DMS 273 (cell line): Measurements from ENCODE around the gene AQP11.
"Not testable (repeated sequence)": the region's sequence is repeated elsewhere in the genome, so short reads cannot be mapped to it uniquely, and the experiment has no call there.

Experiments used
- DNase-seq: peaks from one replicate; lab custom pipeline; 2025; ENCODE audit not compliant: unreplicated experiment; lab: John Stamatoyannopoulos, UW

The AQP11 gene, protein sequence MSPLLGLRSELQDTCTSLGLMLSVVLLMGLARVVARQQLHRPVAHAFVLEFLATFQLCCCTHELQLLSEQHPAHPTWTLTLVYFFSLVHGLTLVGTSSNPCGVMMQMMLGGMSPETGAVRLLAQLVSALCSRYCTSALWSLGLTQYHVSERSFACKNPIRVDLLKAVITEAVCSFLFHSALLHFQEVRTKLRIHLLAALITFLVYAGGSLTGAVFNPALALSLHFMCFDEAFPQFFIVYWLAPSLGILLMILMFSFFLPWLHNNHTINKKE

DNA sequence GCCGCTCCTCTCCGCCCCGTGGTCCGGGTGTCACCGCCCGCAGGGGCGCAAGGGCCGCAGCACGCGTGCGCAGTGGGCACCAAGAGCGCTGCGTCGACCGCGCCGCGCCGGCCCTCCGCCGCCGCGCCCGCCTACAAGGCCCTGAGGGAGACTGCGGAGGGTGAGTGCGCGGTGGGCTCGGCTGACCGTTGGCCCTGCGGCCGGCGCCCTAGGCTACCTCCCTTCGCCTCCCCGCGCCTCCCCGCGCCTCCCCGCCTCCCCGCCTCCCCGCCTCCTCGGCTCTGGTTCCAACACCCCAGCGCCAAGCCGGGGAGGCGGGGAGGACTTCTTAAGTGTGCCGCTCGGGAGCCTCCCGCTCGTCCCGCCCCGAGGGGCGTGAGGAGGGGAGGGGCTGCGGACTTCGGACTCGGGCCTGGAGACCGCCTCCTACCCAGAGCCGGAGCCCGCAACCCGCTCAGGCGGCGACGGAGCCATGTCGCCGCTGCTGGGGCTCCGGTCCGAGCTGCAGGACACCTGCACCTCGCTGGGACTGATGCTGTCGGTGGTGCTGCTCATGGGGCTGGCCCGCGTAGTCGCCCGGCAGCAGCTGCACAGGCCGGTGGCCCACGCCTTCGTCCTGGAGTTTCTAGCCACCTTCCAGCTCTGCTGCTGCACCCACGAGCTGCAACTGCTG is at the start of gene AQP11:
AQP11 (plus strand) TSS at position 433 of the 673 bp plus-strand sequence; CDS start at position 473, 40 bp downstream.
- DNase-seq: peak; percentile 89

DNA sequence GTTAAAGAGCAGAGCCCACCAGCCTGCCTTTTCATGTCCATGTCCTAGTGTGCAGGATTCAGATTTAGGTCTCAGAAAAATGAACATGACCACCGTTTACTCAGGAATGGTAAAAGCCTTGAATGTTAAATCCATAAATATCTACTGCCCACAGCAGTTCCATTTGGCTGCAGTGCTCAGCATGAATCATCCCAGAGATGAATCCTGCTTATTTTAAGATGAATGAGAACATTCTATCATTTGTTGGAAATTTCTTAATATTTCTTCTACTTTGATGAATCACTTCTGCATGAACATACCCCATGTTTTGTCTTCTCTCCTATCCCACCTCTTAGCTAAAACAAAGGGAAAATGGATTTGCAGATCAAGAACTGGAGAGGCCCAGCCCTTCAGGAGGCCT is 47.5 kb upstream of the AQP11 start:
- DNase-seq: no peak

DNA sequence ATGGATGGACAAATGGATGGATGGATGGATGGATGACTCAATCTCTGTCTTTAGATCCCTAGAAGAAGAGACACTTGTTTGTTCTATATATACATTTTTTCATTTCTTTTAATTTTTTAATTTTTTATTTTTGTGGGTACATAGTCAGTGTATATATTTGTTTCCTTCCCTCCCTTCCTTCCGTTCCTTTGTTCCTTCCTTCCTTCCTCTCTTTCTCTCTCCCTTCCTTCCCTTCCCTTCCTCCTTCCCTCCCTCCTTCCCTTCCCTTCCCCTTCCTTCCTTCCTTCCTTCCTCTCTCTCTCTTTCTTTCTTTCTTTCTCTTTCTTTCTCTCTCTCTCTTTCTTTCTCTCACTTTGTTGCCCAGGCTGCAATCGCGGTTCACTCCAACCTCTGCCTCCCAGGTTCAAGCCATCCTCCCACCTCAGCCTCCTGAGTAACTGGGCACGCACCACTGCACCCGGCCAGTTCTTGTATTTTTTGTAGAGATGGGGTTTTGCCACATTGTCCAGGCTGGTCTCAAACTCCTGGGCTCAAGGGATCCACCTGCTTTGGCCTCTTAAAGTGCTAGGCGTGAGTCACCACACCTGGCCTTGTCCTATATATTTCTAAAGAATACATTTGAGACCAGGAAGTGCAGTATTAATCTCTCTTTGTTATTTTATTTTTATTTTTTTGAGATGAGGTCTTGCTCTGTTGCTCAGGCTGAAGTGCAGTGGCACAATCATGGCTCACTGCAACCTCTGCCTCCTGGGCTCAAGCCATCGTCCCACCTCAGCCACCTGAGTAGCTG is 42.5 kb upstream of the AQP11 start:
- no peak for DNase-seq

DNA sequence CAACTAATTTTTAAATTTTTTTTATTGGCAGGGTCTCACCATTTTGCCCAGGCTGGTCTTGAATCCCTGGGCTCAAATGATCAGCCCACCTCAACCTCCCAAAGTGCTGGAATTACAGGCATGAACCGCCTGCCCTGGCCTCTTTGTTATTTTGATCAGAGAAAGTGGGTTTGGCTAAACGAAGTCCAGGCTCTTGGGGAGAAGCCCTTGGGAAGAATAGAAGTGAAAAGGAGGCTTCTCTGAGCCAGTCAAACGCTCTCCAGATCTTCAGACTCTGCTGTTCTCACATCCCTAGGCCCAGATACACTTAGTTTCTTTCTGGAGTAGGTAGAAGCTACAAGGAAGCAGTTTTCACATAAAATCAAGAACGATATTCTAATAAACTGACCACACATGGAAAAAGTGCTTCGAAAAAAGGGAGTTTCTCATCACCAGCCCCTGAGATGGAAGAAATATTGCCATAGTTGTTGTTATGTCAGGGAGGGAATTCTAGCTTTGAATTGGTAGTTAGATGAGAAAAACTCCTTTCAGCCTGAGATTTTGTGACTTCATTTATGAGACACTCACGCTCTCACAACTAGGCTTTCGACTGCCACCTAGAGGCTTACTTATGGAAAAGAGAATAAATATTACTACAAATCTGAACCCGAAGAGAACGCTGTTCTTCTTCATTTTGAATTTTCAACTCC is 41.7 kb upstream of the AQP11 start:
- DNase-seq: peak; percentile 79

DNA sequence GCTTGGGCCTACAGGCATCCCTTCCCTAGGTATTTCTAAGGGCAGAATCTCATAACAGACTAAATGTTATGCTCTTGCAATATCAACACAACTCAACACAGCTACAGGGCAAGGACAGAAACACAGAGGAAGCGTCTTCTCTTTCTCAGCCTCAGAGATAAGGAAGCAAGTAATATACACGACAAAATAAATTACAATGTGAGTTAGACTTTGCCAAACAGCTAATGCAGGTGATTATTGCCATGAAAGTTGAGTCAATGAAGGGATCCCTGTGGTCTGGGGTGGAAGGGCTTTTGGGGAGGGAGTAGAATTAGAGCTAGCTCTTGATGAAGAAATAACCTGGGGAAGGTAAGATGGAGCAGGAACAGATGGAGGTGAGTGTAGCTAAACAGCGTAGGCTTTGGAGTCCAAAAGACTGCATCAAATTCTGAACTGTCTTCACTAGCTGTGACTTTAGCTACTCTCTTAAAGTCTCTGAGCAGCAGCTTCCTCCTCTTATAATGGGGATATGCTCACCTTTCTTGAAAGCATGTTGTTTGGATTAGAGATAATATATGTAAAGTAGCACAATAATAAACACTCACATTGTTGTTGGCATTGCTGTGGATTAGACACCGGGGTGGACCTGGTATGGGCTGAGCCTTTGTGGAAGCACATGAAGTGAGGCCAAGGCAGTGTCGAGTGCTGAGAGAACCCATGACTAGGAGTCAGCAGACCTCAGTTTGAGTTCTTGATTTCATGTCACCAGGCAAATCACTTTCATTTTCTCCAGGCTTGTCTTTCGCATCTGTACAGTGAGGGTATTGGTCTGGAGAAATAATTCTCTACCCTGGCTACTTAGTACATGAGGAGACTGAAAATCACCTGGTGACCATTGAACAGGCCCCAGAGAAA is 41.0 kb upstream of the AQP11 start:
- no peak for DNase-seq

DNA sequence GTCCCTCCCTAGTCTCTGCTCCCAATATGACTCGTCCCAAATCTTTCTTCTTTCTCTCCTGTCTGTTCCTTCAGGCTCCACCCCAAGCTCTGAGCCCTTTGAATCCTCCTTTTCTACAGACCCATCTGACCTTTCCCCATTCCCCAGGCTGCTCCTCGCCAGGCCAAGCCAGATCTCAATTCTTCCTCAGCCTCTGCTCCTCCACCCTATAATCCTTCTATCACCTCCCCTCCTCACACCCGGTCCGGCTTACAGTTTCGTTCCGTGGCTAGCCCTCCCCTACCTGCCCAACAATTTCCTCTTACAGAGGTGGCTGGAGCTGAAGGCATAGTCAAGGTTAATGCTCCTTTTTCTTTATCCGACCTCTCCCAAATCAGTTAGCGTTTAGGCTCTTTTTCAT is 38.3 kb upstream of the AQP11 start:
- DNase-seq: not testable (repeated sequence)

DNA sequence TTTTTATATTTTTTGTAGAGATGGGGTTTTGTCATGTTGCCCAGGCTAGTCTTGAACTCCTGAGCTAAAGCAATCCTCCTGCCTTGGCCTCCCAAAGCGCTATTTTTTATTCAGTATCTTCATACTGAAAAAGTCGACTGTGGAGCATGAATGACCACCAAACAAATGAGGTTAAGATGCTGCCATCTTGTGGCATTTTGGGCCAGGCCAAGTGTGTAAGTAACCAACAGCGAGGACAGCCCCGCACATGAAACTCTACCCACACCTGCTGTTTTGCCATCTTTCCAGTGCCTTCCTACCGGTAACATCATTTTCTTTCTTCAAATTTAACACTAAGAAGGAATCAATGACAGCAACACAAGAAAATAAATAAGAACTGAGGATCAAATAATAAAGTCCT is 32.2 kb upstream of the AQP11 start:
- DNase-seq: peak; percentile 34

DNA sequence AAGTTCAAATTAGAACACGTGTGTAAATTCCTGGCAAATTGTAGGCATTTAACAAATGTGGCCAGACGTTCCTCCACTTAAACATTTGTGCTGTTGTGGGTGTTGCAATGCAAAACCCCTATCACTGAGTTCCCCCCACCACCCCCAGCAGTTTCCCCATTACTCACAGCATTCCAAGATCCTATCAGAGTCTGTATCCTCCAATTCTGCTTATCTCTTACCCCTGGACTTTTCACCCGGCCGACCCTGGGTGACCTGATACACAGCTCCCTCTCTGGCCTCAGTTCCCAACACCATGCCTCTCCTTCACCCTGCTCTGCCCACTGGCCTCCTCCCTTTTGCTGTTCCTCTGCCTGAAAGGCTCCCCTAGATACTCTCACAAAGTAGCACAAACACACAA is 31.4 kb upstream of the AQP11 start:
- no peak for DNase-seq

DNA sequence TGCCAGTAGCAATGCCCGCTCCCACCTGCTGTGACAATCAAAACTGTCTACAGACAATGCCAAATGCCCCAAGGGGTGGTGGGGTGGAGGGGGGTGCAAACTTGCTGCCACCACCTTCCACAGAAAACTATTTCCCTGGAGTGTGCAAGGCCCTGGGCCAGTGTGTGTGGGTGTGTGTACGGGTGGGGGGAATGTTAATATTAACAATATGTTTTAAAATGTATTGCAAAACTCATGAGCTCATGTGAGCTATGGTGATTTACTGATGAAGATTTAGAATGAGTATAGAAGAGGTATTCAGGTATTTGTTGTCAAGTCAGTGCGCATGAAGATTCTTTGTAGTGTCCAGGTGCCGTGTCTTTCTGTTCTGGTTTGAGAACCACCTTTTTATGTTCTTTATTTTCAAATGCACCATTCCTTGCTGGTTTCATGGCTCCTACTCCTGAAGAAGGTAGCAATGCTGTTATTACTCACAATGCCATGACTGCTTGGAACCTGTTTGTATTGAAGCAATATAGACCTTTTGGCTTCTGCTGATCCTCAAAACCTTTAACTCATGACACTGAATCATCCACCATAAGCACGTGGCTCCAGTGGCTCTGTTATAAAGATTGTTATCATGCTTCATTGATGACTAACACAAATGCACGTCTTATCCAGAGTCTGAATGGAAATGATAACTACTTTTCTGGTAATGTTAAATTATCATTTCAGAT is 29.9 kb upstream of the AQP11 start:
- no peak for DNase-seq

DNA sequence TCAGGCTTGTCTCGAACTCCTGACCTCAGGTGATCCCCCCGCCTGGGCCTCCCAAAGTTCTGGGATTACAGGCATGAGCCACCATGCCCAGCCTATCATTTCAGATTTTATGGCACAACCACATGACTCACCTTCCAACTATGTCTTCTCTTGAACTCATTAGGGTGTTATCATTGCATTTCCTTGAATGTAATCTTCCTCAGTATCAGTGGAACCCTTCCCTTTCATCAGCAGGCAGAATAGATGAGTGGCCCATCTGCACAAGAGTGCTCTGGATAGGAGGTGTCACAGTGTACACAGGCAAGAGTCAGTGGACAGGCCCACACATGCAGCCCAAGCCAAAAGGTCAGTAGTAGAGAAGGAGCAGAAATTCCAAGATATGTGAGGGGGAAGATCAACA is 29.1 kb upstream of the AQP11 start:
- DNase-seq: no peak

DNA sequence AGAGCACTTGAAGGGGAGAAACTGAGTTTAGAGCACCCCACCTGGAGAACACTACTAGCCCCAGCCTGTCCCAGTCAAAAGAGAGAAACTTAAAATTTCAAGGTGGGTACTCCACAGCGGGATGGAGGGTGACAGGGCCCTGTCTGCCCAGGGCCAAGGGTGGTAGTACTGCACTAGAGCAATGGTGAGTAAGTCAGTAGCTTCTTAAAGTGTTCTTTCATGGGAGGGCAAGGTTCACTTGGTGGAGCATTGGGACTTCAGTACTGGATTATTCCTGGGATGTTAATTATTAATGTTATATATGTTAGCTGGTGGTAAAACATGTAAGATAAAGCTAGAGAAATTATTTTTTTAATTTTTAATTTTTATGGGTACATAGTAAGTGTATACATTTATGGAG is 28.5 kb upstream of the AQP11 start:
- no peak for DNase-seq

DNA sequence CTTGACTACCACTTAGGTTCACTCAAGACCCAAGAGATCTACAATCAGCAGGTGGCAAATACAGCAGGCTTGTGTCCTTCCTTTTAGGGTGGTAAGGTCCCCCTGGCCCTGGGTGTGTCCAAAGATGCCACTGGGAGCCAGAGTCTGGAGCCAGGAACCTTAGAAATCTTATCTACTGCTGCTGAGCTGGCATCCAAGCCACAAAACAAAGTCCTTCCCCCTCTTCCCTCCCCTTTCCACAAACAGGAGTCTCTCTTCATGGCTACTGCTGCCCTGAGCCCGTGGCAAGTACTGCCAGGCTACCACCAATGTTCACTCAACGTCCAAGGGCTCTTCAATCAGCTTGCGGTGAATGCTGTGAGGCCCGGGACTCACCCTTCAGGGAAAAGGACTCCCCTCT is 21.4 kb upstream of the AQP11 start:
- DNase-seq: no peak

DNA sequence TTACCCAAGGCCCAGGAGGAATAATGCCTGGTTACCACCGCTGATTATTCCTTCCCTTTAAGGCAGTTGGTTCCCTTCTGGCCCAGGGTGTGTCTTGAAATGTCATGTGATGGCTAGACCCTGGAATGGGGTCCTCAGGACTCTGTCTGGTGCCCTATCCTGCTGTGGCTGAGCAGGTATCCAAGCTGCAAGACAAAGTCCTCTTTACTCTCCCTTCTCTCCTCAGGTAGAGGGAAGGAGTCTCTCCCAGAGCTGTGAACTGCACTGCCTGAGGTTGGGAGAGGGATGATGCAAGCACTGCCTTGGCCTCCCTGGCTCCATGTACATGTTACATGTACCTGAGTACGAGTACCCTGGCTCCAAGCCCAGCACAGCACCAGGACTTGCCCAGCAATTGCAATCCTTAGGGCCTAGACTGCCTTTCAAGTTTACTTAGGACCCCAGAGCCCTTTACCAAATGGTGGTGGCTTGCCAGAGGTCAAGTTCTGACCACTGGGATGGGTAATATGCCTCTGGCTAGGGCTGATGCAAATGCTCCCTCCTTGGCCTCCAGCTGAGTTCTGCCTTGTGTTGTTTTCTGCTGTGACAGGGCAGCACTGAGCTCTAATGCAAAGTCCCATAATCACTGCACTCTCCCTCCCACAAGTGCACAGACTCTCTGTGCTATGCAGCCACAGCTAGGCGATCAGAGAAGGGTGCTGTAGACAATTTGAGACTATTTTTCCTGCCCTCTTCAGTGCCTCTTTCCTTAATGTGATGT is 20.7 kb upstream of the AQP11 start:
- no peak for DNase-seq

DNA sequence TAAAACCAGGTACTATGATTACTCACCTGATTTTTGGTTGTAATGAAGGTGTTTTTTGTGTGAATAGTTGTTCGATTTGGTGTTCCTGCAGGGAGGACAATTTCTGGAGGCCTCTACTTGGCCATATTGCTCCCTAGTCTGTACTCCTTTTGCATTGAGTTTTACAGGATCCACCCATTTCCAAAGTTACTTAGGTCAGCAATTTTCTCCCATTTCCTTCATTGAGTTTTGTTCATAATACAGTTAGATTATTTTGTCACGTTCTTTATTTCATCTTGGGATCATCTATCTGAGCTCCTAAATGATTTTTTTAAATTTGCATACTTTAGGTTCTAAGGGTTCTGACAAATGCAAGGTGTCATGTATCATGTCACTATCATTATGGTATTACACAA is 20.1 kb upstream of the AQP11 start:
- DNase-seq: no peak

DNA sequence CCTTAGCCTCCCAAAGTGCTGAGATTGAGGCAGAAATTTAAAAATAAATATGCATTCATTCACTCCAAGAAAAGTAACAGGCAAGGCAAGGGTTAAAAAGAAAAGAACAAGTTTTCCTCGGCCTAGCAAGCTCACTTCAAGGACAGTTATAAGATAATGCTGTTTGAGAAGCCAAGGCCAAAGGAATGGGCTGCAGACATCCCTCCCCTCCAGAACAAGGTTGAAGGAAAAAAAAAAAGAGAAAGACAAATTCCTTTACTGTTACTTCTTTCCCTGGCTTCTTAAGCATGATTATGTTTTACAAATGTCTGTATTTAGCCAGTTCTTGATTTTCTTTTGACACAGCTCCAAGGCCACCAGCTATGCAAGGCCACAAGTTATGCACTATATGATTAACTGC is 18.9 kb upstream of the AQP11 start:
- not testable (repeated sequence) for DNase-seq

DNA sequence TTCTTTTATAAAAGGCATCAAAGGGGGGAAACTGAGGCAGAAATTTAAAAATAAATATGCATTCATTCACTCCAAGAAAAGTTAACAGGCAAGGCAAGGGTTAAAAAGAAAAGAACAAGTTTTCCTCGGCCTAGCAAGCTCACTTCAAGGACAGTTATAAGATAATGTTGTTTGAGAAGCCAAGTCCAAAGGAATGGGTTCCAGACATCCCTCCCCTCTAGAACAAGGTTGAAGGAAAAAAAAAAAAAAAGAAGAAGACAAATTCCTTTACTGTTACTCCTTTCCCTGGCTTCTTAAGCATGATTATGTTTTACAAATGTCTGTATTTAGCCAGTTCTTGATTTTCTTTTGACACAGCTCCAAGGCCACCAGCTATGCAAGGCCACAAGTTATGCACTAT is 14.3 kb upstream of the AQP11 start:
- not testable (repeated sequence) for DNase-seq

DNA sequence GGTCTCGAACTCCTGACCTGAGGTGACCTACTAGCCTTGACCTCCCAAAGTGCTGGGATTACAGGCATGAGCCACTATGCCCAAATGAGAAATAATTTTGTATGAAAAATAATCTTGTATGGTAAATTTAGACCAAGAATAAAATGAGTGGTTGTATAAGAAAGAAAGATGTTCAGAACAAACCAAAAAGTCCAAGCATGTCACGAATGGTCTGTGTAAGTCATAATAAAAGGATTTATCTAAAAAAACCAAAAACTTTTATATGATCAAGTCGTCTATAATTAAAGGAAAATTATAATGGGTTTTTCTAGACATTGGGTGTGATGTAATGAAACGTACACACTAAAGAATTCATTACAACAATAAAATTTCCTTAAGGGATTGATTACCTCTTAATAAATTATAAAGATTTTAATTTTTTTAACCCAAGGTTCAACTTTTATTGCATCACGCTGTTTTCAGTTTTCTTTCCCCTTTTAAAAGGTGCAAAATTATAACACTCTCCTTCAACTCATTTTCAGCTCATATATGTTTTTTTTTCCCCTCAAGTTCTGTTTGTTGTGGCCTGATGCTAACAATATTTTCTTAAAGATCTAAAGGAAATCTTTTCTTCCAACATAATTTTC is 8.9 kb upstream of the AQP11 start:
- DNase-seq: peak; percentile 67

DNA sequence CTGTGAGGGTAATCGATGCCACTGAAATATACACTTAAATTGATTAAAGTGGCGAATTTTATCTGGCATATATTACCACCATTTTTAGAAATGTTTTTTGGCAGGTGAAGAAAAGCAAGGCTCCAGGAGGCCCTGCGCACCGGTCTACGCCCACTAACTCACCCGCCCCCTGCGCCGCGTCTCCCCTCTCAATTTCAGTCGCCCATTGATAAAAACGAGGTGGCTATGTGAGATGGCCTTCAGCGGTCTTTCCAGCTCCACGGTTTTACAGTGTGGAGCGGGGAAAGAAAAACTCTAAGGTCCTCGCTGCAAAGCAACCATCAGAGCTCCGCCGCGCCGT is 602 bp upstream of the AQP11 start:
- no peak for DNase-seq
